ENCODE measurements around the gene ZNF488.
"Not testable (repeated sequence)": the region's sequence is repeated elsewhere in the genome, so short reads cannot be mapped to it uniquely, and the experiment has no call there.

ZNF488 gene

GRCh38 chr10:47409171-47409865 is 25.2 kb upstream of the ZNF488 start:
- DNase-seq: no peak

GRCh38 chr10:47408606-47409005 is 24.5 kb upstream of the ZNF488 start:
- DNase-seq: no peak

DNA sequence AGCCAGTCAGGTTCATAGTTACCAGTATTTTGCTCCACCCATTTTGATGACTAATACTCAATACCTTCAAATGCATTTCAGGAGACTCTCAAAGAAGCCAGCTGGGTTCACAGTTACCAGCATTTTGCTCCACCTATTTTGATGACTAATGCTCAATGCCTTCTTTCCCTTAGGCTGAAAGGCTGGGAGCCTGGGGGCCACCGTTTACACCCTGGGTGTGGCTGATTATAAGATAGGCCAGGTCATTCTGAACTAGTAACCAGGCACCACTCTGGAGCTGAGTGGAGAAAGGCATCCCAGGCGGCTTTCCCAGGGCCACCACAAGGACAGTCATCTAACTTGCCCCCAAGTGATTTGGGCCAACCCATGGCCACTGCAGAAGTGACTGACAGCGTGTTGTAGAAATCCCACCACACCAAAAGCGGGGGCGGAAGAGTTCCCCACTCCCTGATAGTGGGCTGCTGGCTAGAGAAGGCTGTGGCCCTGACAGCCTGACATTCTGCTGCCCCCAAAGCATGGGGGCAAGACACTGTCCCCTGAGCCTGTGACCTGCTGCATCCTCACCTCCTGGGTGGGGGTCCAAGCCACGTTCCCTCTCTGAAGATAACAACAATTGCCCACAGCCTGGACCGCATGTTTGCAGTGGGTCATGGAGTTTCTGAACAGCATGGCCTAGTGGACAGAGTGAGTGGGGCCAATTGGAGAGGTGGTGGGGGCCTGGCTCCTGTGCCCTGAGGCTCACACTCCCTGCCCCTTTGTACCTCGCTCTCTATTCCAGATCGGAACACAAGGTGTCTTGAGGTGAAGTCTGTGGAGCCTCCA is 23.0 kb upstream of the ZNF488 start:
- DNase-seq: no peak

DNA sequence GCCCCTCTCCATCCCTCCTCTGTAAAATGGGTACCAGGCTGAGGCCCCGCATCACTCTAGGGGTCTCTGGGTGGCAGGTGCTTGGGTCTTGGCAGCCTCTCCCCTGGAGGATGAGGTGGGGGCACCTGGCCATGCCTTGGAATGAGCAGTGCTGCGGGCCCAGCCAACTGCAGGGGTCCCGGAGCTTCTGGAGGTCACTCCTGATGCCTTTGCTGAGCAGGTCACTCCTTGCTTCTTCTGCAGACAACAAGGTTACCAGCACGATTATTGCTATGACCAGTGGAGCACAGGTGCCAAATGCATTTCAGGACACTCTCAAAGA is 22.4 kb upstream of the ZNF488 start:
- no peak for DNase-seq

GRCh38 chr10:47405857-47406547 is 21.9 kb upstream of the ZNF488 start:
- DNase-seq: no peak

GRCh38 chr10:47404937-47405336 is 20.8 kb upstream of the ZNF488 start:
- DNase-seq: no peak

DNA sequence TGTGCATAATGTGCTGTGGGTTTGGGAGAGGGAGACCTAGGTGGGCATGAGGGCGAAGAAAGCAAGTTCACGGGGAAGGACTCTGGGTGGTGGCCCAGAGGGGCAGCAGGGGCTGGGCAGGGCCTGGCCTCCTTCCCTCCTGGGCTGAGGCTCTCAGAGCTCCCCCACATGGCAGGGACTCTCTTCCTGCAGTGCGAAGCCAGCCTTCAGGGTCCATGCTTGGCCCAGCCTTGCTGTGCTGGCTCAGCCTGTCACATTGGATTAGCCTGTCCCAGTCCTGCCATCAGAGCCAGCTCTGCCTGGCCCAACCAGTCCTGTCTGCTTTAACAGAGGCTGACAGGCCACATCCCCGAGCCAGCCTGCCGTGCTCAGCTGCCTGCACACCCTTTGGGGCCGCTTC is 20.4 kb upstream of the ZNF488 start:
- DNase-seq: no peak

DNA sequence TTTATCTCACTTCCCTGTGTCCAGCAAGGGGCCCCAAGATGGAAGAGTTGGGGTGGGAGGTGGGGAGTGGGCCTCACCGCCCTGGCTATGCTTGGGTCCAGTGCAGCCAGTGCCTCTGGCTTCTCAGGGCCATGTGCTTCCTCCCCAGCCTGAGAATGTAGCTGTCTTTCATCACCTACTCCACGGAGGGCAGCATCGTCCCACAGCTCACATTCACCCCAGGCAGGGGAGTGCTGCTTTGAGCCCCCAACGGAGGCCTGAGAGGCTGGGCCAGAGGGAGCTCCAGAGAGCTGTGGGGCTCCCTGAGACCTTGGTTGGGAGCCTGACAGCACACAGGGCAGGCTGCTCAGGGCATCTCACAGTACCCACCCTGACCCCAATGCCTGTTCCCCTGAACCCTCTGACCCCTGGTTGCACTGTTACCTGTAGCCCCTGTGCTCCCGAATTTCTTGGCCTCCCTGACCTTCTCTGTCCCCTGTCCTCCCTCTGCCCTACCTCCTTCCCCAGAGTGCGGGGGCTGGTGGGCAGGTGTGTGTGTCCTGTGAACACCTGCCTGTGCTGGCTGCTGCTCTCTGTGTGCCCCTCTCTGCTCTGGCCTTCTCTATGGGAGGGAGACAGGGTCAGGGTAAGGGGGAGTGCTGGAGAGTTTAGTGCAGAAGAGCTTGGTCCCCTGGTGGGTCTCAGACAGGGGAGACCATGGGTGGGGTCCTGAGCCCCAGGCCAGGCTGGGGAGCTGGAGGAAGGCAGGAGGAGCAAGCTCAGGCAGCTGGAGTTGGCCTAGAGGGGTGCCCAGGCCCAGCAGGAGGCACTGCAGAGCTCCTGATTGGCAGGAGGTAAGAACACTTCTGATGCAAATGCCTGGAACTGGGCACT is 19.6 kb upstream of the ZNF488 start:
- DNase-seq: no peak

DNA sequence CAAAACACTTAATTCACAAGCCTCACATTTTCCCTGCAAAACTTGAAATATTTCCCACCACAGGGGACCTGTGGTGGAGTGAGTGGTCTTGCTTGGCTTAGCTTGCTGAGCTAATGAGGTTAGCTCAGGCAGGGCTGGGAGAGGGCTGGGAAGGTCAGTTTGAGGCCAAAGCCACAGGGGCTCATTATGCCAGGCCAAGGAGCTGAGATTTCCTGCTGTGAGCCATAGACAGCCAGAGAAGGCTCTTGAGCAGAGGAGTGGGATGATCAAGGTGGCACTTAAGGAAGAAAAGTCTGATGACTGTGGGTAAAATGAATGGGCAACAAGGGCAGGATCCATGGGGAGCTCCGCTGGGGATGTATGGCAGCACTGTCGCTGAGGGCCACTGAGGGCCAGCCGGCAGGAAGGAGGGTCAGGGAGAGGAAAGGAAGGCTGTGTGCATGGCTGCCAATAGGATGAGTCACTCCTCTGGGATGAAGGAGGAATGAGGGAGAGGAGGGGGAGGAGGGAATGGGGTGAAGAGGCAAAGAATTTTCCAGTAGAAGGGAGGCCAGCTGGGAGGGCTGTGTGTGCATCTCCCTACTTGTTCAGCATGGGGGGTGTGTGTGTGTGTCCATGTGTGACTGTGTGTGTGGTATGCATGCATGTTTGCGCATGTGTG is 18.7 kb upstream of the ZNF488 start:
- no peak for DNase-seq

- no peak for DNase-seq
Measured at GRCh38 chr10:47401874-47402640, 18.0 kb upstream of the ZNF488 start.

DNA sequence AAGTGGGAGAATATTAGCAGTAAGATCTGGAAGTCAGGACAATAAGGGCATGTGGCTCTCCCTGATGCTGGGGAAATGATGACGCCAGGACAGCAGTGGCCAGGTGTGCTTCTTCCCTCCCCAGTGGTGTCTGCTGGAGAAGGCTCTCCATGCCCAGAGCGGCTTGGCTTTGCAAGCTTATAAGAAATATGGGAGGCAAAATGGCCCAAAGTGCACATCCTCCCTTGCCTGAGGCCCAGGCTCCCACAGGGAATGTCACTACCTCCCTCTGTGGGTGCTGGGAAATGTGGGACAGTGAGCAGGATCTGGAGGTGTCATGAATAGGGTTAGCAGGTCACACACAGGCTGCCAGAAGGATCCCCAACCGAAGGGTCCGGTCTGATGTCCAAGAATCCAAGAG is 17.1 kb upstream of the ZNF488 start:
- DNase-seq: no peak

DNA sequence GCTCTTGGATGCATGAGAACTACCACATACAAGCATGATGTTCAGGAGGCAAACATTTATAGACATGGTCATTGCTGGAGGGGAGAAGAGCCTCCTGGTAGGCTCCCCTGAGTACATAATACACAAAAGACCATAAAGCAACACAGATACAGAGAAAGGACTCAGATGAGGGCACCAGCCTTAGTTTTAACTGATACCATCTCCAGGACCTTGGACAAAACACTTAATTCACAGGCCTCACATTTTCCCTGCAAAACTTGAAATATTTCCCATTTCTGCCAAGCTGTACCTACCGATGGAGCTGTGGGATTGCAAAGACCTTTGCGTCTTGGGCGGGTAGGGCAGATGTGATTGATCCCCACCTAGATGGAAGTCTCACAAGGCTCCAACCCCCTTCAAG is 16.7 kb upstream of the ZNF488 start:
- DNase-seq: no peak

DNA sequence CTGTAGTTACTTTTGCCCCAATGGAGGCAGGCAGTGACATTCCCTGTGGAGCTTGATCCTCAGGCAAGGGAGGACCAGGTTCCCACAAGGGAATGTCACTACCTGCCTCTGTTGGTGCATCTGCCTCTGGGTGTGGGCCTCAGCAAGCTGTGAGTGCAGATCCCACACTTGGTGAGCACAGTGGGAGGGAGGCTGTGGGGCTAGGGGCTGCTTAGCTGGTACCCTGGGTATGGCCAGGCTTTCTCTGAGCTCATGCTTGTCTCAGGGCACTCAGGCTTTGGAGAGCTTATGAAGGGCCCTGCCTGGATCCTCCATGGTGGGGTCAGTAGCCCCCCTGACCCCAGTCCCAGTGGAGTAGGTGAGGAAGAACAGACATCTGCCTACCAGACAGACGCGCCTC is 16.2 kb upstream of the ZNF488 start:
- no peak for DNase-seq

GRCh38 chr10:47397256-47397655 is 13.2 kb upstream of the ZNF488 start:
- no peak for DNase-seq

DNA sequence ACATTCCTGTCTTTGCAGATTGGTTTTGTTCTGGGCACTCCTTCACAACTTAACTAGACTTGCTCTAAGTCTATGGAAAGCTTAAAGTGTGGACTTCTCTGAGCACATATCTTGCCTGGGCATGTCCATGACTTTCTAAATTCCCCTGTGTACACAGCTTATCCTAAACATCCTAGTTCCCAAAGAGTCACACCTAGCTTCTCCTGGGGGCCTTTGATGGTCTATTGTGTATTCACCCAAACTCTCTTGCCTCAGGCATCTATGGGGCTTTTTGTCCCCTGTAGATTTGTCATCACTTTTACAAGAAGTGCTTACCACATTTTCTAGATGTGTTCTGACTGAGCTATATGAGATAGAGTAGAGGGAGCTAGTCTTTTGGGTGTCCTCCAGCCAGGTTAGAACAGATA is 12.2 kb upstream of the ZNF488 start:
- DNase-seq: no peak

DNA sequence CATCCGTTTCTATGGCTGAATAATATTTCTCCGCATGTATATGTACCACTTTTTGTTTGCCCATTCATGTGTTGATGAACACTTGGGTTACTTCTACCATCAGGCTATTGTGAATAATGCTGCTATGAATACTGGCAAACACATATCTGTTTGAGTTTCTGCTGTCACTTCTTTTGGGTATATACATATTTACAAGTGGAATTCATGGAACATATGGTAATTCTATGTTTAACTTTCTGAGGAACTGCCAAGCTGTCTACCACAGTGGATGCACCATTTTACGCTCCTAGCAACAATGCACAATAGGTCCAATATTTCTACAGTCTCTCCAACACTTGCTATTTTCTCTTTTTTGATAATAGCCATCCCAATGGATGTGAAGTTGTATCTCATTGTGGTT is 5.5 kb upstream of the ZNF488 start:
- no peak for DNase-seq

GRCh38 chr10:47388879-47389278 is 4.8 kb upstream of the ZNF488 start:
- no peak for DNase-seq

- not testable (repeated sequence) for DNase-seq
Measured at GRCh38 chr10:47386104-47386503, 2.0 kb upstream of the ZNF488 start.

DNA sequence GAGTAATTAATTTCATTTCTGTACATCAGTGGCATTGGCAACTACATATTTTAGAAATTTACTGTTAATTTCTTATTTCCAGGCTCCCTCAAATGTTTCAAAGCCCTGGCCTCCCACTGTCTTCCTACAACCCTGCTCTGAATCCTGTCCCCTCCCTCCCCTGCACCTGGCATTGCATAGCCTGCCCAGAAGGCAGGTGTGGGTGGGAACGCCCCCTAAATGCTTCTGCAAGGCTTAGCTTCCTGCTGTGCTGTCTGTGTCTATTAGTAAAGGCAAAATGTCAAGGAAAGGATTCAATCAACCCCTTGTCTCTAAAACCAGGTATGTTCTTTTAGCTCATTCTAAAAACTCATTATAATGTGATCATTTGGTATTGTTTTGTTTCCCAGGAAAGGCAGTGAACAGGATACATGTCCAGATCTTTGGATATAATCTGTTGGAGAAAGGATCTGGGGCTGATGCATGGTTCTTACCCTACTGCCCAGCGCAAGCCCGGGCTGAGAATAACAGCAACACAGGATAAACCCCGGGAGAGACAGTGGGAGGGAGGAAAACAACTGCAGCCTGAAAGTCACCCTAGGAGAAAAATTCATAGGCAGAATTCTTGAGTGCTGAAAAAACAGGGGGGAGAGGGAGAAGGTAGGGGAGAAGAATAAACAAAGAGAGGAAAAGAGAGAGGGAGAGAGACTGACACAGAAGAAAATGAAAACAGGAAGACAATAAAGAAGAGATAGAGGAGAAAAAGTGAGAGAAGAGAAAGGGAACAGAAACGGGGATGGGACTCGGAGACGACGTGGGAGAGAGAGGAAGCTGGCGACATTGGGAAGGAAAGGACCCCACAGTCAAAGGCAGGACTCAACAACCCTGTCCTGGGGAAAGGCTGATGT is 589 bp downstream of the ZNF488 start:
- peak; percentile 70 for DNase-seq
